GM18868 (cell line): ENCODE results near the gene EML5.
"Not testable (repeated sequence)": the region's sequence is repeated elsewhere in the genome, so short reads cannot be mapped to it uniquely, and the experiment has no call there.

Experiments
- ATAC-seq: cut with Tn5 transposase; IDR thresholded peaks from one replicate; pipeline ENCODE4 v1.9.1; 2021; ENCODE audit warnings: mild to moderate bottlenecking, moderate library complexity; ENCODE audit not compliant: unreplicated experiment

EML5 gene

DNA sequence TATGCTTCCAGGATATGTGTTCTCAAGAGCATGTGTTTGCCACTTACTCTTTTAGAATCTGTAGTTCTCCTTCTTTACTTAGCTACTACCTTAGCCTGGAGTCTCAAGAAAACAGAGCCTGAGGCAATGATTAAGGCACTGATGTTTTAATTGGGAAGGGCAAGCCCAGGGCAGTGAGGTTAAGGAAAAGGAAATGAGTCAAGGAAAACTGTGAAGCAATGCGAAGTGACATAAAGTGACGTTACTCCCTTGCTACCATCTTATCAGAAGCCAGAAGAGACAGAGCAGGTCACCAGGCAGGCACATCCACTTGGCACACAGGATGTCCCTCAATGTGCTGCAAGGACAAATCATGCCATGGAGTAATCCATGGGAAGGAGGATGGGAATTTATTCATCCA, 11.3 kb upstream of the EML5 start:
- ATAC-seq: no peak

DNA sequence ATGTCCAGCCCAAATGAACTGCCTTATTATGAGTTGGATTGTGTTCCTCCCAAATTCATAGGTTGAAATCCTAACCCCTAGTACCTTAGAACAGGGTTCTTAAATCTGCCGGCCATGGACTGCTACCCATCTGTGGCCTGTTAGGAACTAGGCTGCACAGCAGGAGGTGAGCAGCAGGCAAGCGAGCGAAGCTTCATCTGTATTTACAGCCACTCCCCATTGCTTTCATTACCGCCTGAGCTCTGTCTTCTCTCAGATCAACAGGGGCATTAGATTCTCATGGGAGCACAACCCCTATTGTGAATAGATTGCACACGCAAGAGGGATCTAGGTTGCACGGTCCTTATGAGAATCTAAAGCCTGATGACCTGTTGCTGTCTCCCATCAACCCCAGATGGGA, 9.8 kb upstream of the EML5 start:
- ATAC-seq: no peak

DNA sequence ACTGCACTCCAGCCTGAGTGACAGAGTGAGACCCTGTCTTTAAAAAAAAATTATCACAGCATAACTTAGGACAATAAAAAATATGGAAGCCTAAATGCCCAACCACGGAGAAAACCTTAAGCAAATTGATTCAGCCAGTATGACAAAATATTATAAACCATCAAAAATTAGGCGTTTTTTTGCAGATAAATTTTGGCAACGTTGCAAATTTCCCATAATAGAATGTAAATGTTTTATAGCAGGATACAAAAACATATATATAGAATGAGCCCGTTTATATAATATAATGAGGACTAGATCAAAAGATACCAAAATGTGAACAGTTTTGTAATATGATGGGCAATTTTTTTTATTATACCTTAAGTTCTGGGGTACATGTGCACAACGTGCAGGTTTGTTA, 6.8 kb upstream of the EML5 start:
- ATAC-seq: no peak

DNA sequence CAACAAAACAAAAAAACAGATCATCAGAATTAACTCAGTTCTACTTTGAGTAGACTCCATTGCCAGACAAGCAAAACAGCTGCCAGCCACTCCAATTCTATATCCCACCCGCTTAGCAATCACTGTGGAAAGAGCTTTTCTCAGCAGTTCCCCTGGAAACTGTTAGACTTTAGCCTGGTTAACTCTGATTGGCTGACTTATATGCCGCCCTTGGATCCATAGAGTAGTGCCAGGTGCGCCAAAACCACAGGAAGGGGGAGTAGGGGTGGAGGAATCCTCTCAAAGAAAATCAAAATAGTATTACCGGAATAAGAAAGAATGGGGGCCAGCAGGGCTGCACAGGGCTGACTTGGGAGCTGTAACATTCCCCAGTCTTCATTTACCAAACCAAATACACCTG, 5.4 kb upstream of the EML5 start:
- ATAC-seq: no peak

DNA sequence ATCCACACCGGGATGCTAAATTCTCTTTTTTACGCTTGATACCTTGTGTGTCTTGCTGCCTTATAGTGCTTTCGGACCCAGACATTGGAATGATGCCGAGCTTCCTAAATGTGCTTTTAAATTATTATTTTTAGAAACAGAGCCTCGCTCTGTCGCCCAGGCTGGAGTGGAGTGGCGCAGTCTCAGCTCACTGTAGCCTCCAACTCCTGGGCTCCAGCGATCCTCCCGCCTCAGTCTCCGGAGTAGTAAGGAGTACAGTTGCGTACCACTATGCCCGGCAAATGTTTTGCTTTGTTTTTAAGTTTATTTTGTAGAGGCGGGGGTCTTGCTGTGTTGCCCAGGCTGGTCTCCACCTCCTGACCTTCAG, 489 bp upstream of the EML5 start:
- no peak for ATAC-seq

DNA sequence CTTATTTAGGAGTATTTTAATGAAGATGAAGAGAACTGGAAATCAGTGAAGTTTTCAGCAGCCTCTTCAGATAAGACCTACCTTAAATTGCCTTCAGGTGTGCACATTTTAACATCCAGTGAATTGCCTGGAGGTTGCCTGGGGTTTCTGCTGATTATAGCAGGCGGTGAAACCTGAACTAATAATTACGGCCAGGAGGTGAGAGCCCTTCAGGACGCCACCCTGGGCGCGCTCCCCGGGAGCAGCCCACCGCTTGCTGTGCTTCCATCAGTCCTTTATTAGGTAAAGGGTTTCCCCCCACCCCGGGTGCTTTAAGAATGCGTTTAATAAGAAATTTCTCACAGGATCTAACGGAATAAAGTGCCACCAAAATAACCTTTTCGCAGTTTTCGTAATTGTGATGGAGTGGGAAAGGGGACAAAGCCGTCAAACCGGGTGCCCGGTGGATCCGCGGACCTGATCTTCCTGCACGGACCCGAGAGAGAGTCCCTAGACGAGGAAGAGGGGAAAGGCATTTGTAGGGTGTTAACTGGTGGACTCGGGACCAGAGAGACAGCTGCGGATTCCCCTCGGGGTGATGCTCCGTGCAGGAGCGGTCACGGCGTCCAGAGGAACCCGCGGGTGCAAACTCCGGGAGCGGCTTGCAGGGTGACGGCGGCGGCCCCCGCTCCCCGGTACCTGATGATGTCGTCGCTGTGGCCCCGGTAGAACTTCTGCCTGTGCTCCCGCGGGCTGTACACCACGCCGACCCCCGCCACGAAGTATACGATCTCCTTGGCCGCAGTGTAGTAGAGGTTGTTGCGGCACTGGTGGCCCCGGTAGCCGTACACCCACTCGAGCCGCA, 902 bp downstream of the EML5 start:
- ATAC-seq: no peak

DNA sequence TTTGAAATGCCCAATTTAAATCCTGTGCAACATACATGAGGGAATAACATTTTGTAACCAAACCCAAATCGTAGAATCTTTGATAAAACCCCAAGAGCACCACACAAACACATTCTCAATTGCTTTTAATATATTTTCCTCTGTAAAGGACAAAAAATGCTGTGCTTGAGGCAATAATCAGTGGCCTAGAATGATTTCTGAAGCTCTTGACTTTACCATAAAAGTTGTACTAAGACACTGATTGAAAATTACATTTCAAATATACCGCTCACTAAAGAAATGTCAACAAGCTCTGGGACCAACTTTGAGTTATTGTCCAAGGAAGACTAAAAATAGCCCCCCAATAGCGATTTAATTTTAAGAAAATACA, 1.5 kb downstream of the EML5 start:
- ATAC-seq: no peak

DNA sequence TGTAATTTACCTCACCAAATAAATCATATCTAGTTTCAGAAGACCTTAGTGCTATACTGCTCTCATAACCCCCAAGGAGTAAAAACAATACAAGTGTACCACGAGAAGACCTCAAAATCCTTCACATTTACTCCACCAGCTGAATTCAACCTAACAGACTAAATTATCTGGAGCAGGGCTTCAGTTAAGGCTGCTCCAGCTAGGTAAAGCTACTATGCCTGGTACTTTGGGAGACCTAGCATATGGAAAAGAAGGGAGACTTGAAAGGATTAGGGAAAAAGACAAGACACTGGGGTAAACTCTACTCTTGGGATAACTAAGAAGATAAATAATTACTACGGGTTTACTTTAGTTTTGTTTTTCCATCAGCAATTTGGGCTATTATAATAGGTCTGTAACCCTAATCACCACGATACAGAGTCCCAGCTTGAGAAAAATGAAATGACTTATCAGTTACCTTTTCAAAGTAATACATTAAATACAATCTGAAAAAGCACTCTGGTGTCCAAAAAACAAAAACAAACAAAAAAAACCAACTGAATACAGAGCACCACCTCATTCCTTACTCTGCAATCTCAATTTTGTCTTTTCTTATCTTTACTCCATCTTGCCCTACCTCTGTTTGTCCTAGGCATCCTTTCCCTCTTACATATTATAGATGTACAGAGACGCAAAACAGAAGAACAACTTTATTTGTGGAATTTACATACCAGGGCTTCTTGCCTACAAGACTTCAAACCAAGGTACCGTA, 2.1 kb downstream of the EML5 start:
- no peak for ATAC-seq

DNA sequence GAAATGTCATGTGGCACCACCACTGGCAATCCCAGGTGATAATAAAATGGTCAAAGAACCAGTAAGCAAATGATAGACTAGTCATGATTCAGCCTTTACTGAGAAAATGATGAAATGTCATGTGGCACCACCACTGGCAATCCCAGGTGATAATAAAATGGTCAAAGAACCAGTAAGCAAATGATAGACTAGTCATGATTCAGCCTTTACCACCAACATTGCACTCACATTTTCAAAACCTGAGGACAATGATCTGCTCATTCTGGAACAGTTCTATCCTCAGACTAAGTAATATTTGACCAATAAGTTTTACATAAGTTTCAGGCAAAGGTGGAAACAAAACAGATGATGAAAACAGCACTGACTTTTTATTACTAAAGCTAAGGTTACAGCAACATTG, 3.2 kb downstream of the EML5 start:
- ATAC-seq: not testable (repeated sequence)

DNA sequence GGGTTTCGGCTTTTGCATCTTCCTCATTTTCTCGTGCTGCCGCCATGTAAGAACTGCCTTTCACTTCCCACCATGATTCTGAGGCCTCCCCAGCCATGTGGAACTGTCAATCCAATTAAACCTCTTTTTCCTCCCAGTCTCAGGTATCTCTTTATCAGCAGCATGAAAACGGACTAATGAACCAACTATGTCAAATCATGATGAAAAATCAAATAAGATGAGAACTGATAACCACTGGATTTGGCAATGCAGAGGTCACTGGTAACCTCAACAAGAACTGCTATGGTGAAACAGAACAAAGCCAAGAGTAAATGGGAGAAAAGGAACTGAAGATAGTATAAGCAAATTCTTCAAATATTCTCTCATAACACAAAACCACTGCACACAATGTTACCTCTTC, 6.0 kb downstream of the EML5 start:
- ATAC-seq: no peak

DNA sequence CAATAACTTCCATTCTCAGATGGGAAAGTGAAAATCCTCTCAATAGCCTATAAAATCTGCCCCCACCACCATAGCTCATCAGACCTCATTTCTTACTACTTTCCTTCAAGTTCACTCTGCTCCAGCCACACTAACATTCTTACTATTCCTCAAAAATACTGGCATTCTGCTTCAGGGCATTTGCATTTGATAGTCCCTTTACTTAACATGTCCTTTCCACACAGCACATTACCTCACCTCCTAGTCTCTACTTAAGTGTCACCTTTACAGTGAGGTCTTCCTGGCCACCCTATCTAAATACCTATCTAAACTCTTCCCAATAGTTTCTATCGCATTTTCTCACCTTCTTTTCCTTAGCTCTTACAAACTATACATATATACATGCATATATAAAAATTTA, 6.8 kb downstream of the EML5 start:
- no peak for ATAC-seq

DNA sequence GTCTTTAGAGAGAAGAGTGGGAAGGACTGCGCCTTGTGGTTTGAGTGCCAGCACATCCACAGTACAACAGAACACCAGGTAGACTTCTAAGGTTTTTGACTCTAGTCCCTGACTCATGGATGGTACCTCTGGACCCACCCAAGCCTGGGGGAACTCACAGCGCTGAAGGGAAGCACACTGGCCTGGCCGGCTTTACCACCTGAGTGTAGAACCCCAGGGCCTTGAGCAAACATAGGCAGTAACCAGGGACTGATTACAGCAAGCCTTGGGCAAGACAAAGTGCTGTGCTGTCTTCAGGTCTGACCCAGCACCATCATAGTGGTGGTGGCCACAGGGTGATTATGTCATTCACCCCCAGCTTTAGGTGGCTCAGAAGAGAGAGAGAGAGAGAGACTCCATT, 17.2 kb downstream of the EML5 start:
- ATAC-seq: no peak

DNA sequence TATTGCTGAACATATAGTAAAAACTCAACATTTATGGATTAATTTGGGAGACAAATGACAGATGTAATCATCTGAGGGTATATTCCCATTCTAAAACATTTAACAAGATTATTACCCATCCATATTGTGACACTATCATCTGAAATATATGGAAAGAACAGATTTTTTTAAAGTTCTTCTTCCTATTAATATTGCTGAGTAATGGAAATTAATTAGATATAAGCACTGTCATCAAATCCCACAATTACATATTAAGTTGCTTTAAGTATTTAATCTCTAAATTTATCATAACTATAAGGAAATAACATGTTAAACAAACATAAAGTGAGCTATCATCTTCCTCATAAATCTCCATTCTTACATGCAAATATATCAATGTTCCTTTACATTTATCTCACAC, 22.0 kb downstream of the EML5 start:
- no peak for ATAC-seq

DNA sequence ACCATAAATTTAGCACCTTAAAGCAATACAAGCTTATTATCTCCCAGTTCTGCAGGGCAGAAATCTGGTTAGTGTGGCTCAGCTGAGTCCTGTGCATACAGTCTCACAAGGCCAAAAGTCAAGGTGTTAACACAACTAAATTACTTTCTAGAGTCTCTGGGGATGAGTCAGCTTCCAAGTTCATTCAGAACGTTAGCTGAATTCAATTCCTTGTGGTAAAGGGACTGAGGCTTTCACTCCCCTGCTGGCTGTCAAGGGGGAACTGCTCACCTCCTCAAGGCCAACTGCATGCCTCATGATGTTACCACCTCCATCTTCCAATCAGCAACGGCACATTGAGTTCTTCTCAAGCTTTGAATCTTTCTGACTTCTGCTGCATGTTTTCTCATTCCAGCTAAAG, 27.6 kb downstream of the EML5 start:
- no peak for ATAC-seq

DNA sequence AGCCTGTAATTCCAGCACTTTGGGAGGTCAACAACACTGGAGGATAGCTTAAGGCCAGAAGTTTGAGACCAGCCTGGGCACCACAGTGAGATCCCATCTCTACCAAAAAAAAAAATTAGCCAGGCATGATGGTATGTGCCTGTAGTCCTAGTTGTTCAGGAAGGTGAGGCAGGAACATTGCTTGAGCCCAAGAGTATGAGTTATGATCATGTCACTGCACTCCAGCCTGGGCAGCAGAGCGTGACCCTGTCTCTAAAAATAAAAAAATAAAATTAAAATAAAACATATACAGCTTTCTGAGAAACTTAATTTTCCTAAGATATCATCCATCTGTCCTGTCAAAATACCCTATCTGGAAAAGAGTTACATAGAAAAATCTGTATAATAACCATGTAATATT, 38.9 kb downstream of the EML5 start:
- no peak for ATAC-seq

DNA sequence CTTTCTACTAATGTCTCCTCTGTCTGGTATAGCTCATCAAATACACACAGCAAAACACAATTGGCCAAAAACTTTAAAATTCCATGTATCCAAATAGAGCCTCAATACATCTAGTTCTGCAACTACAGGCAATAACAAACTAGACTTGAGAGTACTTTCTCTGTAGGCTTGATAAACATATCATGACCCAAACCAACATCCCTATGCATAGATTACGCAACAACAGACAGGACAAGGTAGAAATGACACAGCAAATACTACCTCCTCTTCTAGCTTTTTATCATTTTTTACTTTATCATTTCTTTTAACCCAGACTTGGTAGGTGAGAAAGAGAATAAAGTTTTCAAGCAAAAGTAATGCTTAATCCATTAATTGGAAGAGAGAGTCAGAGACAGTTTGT, 41.8 kb downstream of the EML5 start:
- no peak for ATAC-seq

DNA sequence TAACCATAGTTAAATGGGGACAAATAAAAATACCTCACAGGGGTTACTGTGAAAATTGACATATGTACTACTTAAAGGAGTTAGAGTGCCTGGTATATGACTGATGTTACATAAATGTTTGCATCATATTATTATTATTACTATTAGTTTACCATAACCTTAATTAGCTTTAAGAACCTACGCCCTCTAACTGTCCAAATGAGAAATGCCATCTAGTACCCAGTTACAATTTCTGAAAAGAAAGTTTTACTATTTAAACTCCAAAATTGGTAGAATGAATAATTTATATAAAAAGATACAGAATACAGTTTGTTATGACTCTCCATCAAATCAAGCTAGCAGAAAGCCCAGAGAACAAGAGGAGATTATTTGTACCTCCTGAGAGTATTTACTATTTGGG, 42.3 kb downstream of the EML5 start:
- no peak for ATAC-seq

DNA sequence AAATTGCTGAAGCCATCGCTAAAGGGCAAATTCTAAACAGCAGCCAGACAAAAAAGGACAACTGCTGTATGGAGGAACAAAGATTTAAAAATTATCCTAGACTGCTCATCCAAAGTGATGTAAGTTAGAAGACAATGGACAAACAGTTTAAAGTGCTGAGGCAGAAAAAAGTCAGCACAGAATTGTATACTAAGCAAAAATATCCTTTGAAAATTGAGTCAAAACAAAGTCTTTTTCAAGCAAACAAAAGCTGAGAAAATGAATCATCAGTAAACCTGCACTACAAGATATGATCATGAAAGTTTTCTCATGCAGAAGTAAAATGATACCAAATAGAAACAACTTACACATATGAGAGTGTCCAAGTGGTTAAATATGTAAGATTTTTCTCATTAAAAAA, 43.6 kb downstream of the EML5 start:
- no peak for ATAC-seq

DNA sequence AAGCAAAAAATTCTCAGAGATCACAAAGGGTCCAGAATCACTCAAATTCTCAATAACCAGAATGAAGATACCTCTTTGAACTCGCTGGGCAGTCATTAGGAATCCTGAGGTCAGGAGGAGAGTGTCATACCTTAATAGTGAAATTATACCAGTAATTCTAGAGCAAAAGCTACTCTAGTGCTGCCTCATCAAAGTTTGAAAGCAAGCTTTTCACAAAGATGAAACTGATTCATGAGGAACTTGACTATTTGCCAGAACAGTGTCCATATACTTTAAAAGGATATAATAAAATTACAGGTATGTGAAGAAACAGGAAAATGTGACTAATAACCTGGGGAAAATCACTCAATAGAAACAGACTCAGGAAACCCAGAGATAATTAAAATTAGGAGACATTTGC, 44.5 kb downstream of the EML5 start:
- no peak for ATAC-seq

DNA sequence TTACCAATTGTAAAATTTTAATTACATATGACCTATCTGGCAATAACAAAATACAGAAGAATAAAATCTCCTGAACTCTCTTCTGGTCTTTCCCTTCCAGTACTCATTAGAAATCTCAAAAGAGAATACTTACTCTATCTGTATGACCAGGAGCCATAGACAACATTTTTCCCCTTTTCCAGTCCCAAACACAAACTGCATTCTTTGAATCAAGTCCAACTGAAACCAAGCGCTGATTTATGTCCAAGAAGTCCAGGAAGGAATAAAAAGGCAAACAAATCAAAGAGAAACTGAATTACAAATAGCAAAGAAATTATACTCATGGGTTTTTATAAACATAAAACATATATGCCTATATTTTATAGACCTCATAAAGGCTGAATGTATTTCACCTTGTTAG, 46.7 kb downstream of the EML5 start:
- no peak for ATAC-seq

DNA sequence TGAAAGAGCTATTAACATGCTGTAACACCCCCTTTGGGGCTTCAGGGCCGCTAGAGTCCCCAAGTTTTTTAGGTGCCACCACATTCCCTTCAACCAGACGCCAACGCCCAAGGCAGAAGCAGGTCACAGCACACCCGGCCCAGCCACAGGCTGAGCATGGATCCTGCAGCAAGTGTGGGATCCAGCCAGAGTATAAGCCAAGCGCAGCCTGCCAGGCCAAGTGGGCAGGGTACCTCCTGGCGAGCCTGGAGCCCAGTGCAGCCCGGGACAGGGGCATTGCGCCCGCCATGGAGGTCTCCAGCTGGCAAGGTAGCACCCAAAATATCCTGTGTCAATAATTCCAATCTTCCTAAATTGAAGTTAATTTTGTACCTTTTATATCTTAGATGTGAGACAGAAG, 55.5 kb downstream of the EML5 start:
- ATAC-seq: no peak

DNA sequence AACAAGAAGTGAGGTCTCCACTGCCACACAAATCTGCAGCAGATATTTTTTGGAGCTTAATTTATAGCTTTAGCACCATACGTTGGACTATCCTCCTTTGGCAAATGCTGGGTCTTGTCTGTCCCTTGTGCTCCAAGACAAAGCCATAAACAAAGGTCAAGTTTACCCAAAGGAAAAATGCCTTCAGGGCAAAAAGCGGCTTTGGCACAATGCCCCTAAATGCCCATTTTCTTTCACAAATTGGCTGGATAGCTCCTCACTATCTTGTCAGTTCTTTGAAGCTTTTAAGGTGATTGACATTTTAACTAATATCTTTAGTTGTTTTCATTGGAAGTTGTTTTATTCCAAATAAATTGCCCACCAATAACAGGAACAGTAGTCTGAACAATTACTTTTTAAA, 59.6 kb downstream of the EML5 start:
- no peak for ATAC-seq

DNA sequence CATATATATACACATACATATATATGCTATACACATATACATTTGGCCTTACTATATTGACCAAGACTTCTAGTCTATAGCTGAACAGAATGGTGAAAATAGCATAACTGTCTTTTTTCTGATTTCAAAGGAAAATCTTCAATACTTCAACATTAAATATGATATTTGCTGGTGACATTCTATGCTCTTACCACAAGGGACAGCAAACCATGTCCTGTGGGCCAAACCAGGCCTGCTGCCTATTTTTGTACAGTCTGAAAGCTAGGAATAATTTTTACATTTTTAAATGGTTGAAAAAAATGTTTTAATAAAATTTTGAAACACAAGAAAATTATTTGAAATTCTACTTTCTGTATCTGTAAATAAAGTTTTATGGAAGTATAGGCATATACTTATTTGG, 63.6 kb downstream of the EML5 start:
- ATAC-seq: no peak
